B cell (primary cell): ENCODE results near the gene TP53AIP1. TPM values are rescaled to one million over a fixed set of nuclear protein-coding genes. Genes with fewer than 3 reads are reported as not detected.

Source experiments
- ATAC-seq: fragments of 200-7000 bp; cut with Tn5 transposase; one replicate; pipeline ENCODE4 v1.10.0; 2021; ENCODE audit warnings: low read depth, mild to moderate bottlenecking, moderate number of reproducible peaks, moderate library complexity
- CTCF ChIA-PET: fragments of 350-600 bp; sonication (Branson Sonifier 250); formaldehyde crosslinking; loops from one replicate; lab custom pipeline; 2021; ENCODE audit warnings: antibody characterized with exemption, inconsistent platforms; lab: Charles Lee
- POLR2A ChIA-PET: fragments of 350-600 bp; sonication (Branson Sonifier 250); formaldehyde crosslinking; loops from one replicate; lab custom pipeline; 2021; ENCODE audit warnings: antibody characterized with exemption; lab: Charles Lee
- DNase-seq: peaks from one replicate; pipeline ENCODE4 v3.0.0; 2013
- H2AFZ ChIP-seq: 2 replicates; pipeline ENCODE4 v1.6.1; 2012; ENCODE audit warnings: mild to moderate bottlenecking, low read depth, low read length; ENCODE audit not compliant: insufficient read depth, poor library complexity, severe bottlenecking
- H3K27ac ChIP-seq, 2 donors: 1 replicate in 1 of 2; 2 replicates in 1 of 2; pipeline ENCODE4 v1.5.1; 2012 to 2013; ENCODE audit warnings: low read length in 2 of 2, mild to moderate bottlenecking in 2 of 2, moderate library complexity in 1 of 2
- H3K27me3 ChIP-seq, 4 experiments: fragments of 200-600 bp in 1 of 4; sonication (generic) in 1 of 4; replicated peaks in 1 of 4; 1 replicate in 2 of 4; 2 replicates in 2 of 4; pipeline versions ENCODE4 v1.6.1 to v1.7.0; 2013 to 2016; ENCODE audit warnings: low read length in 3 of 4, mild to moderate bottlenecking in 2 of 4, mixed read lengths in 1 of 4, moderate library complexity in 1 of 4; ENCODE audit not compliant: insufficient read depth in 4 of 4, control insufficient read depth in 3 of 4; ENCODE audit errors: control extremely low read depth in 1 of 4
- H3K36me3 ChIP-seq, 2 experiments: replicated peaks in 1 of 2; 1 replicate in 1 of 2; 2 replicates in 1 of 2; pipeline versions ENCODE4 v1.6.1 to v1.7.1; 2013; ENCODE audit warnings: low read length in 1 of 2; ENCODE audit not compliant: insufficient read depth in 2 of 2, control insufficient read depth in 1 of 2; ENCODE audit errors: control extremely low read depth in 1 of 2, extremely low read depth in 1 of 2
- H3K4me1 ChIP-seq, 2 donors: fragments of 200-600 bp in 1 of 2; sonication (generic) in 1 of 2; 1 replicate in 1 of 2; 2 replicates in 1 of 2; pipeline versions ENCODE4 v1.5.1 to v1.6.1; 2013 to 2017; ENCODE audit warnings: low read length in 2 of 2; ENCODE audit not compliant: control insufficient read depth in 2 of 2, insufficient read depth in 2 of 2
- H3K4me2 ChIP-seq: replicated peaks from 2 replicates; pipeline ENCODE3; 2012; ENCODE audit warnings: mild to moderate bottlenecking, low read depth, low read length; ENCODE audit not compliant: poor library complexity, severe bottlenecking
- H3K4me3 ChIP-seq, 5 experiments: fragments of 200-600 bp in 1 of 5; sonication (generic) in 1 of 5; 1 replicate in 3 of 5; 2 replicates in 2 of 5; pipeline versions ENCODE4 v1.5.1 to v1.7.0; 2011 to 2016; ENCODE audit warnings: low read length in 4 of 5, mild to moderate bottlenecking in 4 of 5, low read depth in 2 of 5, control low read depth in 1 of 5, moderate library complexity in 1 of 5; ENCODE audit not compliant: insufficient read depth in 1 of 5; ENCODE audit errors: control extremely low read depth in 1 of 5, extremely low read depth in 1 of 5
- H3K79me2 ChIP-seq: fragments of 200-600 bp; sonication (generic); one replicate; pipeline ENCODE4 v1.6.0; 2016; ENCODE audit warnings: low read length; ENCODE audit not compliant: control insufficient read depth, insufficient read depth
- H3K9ac ChIP-seq: fragments of 200-600 bp; sonication (generic); 2 replicates; pipeline ENCODE4 v1.6.1; 2017; ENCODE audit warnings: mild to moderate bottlenecking, low read length, moderate library complexity
- H3K9me3 ChIP-seq, 3 donors: one replicate each; pipeline versions ENCODE4 v1.6.1 to v1.7.1; 2013; ENCODE audit warnings: low read length in 2 of 3; ENCODE audit not compliant: control insufficient read depth in 2 of 3, insufficient read depth in 1 of 3; ENCODE audit errors: control extremely low read depth in 1 of 3
- H4K20me1 ChIP-seq: 2 replicates; pipeline ENCODE4 v1.6.0; 2012; ENCODE audit warnings: mild to moderate bottlenecking, low read length; ENCODE audit not compliant: insufficient read depth, control insufficient read depth, poor library complexity, severe bottlenecking
- H3K27ac Mint-ChIP-seq: one replicate; pipeline ENCODE4 v1.8.0; 2021; ENCODE audit warnings: mixed read lengths
- H3K27me3 Mint-ChIP-seq: one replicate; pipeline ENCODE4 v1.8.0; 2021; ENCODE audit warnings: mixed read lengths
- H3K4me1 Mint-ChIP-seq: one replicate; pipeline ENCODE4 v1.8.0; 2021; ENCODE audit warnings: mixed read lengths
- H3K4me3 Mint-ChIP-seq: one replicate; pipeline ENCODE4 v1.8.0; 2021; ENCODE audit warnings: mixed read lengths
- H3K9me3 Mint-ChIP-seq: one replicate; pipeline ENCODE4 v1.8.0; 2022; ENCODE audit warnings: mixed read lengths; ENCODE audit not compliant: insufficient read depth
- CTCF ChIP-seq: fragments of 200-600 bp; IDR thresholded peaks from one replicate; pipeline ENCODE4 v1.8.0; 2022; ENCODE audit warnings: antibody characterized with exemption, mild to moderate bottlenecking
- EZH2 ChIP-seq: IDR thresholded peaks from 2 replicates; pipeline ENCODE4 v1.6.1; 2012; ENCODE audit warnings: borderline replicate concordance, low read depth, mild to moderate bottlenecking, moderate library complexity, low read length; ENCODE audit not compliant: insufficient read depth, poor library complexity, severe bottlenecking
- WGBS: methylation state at CpG from one replicate; pipeline ENCODE4 v1.1.5; 2013; ENCODE audit warnings: missing lambda C conversion rate; ENCODE audit not compliant: insufficient coverage; 5-methylcytosine and 5-hydroxymethylcytosine counted together
- intact Hi-C: fragments of 100-400 bp; cut with micrococcal nuclease; formaldehyde crosslinking; loops from one replicate; pipeline ENCODE4 v1.10.0; 2022
- polyA plus RNA-seq: library from polyadenylated mRNA; depleted of rRNA; stranded (reverse); fragments of >200 nt; gene quantifications from 2 replicates; pipeline ENCODE4 v1.2.3, GENCODE V29; 2012
- total RNA-seq, 2 donors: library from RNA; stranded (reverse); fragments of 120-200 nt in 1 of 2; gene quantifications; 1 replicate in 1 of 2; 2 replicates in 1 of 2; pipeline versions ENCODE4 v1.2.3 to v1.2.4, GENCODE V29; 2013 to 2022

TP53AIP1 gene
- total and polyA plus RNA-seq, 2 donors (not counting 1 experiment from before 2014, with no cell fraction given) = 0.04 to 0.12 TPM

GRCh38 chr11:128892866-128893565 is 49.7 kb downstream of the TP53AIP1 start:
- H3K79me2 ChIP-seq = no peaks in the 10 kb centered on the region
- no peaks in the 10 kb centered on the region for H3K36me3 ChIP-seq
- WGBS = 95% methylated on average over 3 of the region's 4 CpGs
- no peak for ATAC-seq
- no peaks in the 10 kb centered on the region for H4K20me1 ChIP-seq
- Mint-ChIP-seq H3K4me1 (peaks cover 29% of the 10 kb centered on the region), H3K27ac (no peak overlapping the region), H3K27me3 (peaks cover 72% of the 10 kb centered on the region), H3K4me3 (no peak overlapping the region), H3K9me3 (no peaks in the 10 kb centered on the region)
- H2AFZ ChIP-seq = no peak overlapping the region
- intact Hi-C loops = no loop called here
- no peak overlapping the region for H3K27ac ChIP-seq
- peaks cover 31 to 40% of the 10 kb centered on the region in 2 donors for H3K4me1 ChIP-seq
- peaks cover 0 to 10% (median 0%) of the 10 kb centered on the region in 3 donors for H3K9me3 ChIP-seq
- ChIA-PET CTCF (interaction anchor here (0.9 to 10.9 kb wide), 7 partner anchors 9 to 736 kb away, joined by 3 to 315 read pairs (median 7); no protein-coding TSS in a partner anchor), POLR2A (interaction anchor here (0.5 to 0.6 kb wide), 2 partner anchors 13 to 417 kb away, joined by 5 to 6 read pairs; no protein-coding TSS in a partner anchor)
- H3K9ac ChIP-seq = no peak overlapping the region
- H3K4me2 ChIP-seq = no peak overlapping the region
- no peak for DNase-seq
- no peak overlapping the region for H3K4me3 ChIP-seq
- TF ChIP-seq CTCF = no peak
- no peak for TF ChIP-seq EZH2
- H3K27me3 ChIP-seq = peaks cover 0 to 80% (median 61%) of the 10 kb centered on the region in 4 experiments

- no peaks in the 10 kb centered on the region for H3K9me3 Mint-ChIP-seq
- POLR2A ChIA-PET = no interaction called here
- intact Hi-C loops = no loop called here
- DNase-seq (no peak), ATAC-seq (no peak)
- TF ChIP-seq CTCF (no peak), EZH2 (no peak)
- no peaks in the 10 kb centered on the region for H3K79me2 ChIP-seq
- peaks cover 0 to 10% (median 0%) of the 10 kb centered on the region in 3 donors for H3K9me3 ChIP-seq
- peak overlapping the region; percentile 75 for H3K4me3 Mint-ChIP-seq
- H4K20me1 ChIP-seq = no peaks in the 10 kb centered on the region
- H3K4me2 ChIP-seq = peak overlapping the region; percentile 82
- no peak overlapping the region for H3K4me3 ChIP-seq
- WGBS = 37% methylated on average over 4 of the region's 6 CpGs
- H3K27ac Mint-ChIP-seq = no peak overlapping the region
- H3K4me1 ChIP-seq = peaks cover 31 to 40% of the 10 kb centered on the region in 2 donors
- CTCF ChIA-PET = interaction anchor here (0.9 to 10.9 kb wide), 6 partner anchors 8 to 64 kb away, joined by 3 to 315 read pairs (median 8); no protein-coding TSS in a partner anchor
- H3K27me3 Mint-ChIP-seq = peaks cover 73% of the 10 kb centered on the region
- H3K27me3 ChIP-seq = peaks cover 0 to 91% (median 60%) of the 10 kb centered on the region in 4 experiments
- H2AFZ ChIP-seq = no peak overlapping the region
- H3K4me1 Mint-ChIP-seq = peaks cover 29% of the 10 kb centered on the region
- no peaks in the 10 kb centered on the region for H3K36me3 ChIP-seq
- peak overlapping the region; percentile 16 for H3K9ac ChIP-seq
- no peak overlapping the region for H3K27ac ChIP-seq
These were observed 50.7 kb downstream of the TP53AIP1 start for GRCh38 chr11:128891913-128892398.
